ENCODE results near the gene CAPN15.
A peak's percentile ranks its signal among the peaks of the same experiment; 100 is the strongest.

CAPN15 gene

DNA sequence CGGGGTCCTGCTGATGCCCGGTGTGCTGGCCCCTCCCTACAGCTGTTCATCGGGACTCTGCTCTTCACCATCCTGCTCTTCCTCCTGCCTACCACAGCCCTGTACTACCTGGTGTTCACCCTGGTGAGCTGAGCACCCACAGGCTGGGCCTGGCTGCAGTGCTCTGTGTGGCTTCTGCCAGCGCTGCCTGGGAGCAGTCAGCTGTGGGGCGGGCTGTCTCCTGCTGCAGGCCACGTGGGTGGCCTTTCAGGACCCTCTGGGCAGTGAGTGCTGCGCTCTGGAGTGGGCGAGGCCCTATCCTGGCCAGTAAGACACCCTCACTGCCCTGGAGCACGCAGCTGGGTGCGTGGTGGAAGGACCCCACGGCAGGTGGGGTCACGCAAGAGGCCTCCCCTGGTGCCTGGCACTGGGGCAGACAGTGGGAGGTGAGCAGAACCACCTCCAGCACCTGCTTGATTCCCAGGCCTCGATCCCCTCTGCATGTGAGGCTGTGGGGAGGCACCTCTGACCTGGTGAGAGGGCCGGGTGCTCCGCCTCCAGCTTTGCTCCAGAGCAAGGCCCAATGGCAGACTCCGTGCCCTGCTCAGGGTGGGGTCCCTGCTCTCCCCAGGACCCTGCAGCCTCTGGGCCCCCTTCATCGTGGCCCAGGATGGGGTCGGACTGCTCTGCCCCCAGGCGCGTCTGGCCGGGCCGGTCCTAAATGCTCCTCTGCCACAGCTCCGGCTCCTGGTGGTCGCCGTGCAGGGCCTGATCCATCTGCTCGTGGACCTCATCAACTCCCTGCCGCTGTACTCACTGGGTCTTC lies 52.8 kb downstream of the CAPN15 start:
- no peak for DNase-seq

DNA sequence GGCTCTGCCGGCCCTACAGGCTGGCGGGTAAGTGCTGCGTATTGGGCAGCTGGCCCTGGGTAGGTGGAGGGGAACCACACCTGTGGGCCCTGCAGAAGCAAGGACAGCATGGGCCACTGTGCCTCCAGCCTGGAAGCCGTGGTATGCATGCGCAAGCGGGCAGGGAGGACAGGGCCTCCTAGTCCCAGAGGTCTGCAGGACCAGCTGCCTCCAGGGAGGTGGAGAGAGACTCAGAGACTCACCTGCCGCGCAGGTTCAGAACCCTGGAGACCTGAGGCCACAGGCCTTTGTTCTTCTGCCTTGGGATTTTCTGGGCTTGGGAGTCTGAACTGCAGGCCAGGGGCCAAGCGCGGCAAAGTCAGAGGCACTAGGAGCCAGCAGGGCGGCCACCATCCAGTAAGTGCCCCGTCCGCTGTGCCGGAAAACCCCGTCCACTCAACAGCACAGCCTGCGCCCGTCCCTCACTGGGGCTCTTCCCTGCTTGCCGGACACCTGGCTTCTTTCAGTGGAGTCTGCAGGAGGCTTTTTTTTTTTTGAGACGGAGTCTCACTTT lies 53.5 kb downstream of the CAPN15 start:
- DNase-seq, result no peak

DNA sequence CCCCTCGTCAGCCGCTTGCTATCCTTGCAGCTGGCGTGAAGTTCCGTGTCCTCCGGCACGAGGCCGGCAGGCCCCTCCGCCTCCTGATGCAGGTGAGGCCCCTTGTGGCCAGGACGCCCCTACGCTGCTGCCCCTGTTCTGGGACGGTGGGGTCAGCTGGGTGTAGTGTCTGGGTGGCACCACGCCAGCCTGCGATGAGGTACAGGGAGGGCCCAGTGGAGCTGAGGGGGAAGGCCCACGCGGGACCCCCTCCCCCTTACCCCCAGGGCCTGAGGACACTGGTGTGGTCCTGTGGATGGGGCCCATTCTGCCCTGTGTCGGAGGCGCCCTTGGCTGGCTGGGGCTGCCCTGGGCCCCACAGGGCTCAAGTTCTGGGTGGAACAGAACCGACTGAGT lies 54.7 kb downstream of the CAPN15 start:
- DNase-seq, result no peak

DNA sequence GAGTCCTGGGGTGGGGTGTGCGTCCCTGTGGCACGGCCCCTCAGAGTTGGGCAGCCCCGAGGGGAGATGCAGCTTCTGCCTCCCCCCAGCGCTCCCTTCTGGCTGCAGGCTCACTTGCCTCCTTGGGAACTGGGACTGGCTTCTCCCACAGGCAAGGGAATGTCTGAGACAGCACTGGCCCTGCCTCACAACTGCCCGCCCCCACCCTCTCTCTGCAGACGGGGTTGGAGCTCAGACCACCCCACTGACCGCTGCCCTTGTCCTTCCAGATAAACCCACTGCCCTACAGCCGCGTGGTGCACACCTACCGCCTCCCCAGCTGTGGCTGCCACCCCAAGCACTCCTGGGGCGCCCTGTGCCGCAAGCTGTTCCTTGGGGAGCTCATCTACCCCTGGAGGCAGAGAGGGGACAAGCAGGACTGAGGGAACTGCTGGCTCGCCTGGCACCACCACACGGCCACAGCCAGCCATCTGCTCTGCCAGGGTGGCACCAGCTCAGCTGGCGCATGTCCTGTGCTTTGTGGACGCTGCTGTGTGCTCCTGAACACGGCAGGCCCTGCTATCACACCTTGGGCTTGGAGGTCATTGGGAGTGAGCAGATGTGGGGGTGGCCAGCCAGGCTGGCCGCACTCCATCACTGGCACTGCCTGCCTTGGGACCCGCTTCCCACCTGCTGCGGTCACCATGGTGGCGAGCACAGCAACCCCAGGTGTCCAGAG lies 55.3 kb downstream of the CAPN15 start:
- DNase-seq, result no peak

DNA sequence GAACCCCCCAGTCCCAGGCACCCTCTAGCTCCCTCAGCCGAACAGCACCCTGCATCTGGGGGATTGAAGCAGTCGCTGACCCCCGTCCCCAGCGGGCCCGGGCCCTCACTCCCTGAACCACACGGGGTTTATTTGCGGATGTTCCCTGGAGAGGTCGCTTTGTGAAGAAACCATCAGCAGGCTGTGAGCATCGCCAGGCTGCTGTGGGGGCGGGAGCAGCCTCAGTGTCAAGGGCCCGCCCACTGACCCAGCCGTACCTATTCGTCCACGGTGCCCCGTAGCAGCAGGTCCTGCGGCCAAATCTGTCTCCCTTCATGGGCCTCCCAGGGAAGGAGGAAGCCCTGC lies 55.9 kb downstream of the CAPN15 start:
- DNase-seq, result no peak

DNA sequence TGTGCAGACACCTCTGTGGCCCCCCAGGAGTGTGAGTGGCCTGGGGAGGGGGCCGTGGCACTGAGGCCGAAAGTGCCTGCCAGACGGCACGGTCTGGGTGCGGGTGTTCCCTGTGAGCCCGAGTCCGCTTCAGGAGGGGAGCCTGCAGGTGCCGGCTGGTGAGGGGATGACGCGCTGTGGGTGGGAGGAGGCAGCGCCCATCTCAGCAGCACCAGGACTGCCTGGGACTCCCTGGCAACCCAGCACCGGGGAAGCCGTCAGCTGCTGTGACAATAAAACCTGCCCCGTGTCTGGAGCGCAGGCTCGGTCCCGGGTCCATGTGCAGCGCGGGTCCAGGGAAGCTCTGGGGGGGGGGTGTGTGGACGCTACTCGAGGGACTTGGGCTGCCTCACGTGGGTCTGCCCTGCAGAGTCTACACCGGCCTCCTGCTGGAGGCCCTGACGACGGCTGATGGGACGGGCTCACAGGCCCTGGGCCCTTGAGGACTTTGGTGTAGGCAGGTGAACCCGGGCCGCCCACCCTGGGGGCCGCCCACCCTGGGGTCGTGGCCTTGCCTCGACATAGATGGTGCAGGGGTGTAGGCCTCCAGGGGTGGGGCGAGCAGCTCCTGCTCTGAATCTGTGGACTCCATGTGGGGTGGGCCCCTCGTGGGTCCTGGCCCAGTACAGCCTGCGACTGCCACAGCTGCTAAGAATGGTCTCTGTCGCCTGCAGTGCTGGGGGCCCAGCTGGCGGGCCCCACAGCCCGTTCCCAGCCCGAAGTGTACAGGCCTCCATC lies 56.5 kb downstream of the CAPN15 start:
- DNase-seq, result no peak

DNA sequence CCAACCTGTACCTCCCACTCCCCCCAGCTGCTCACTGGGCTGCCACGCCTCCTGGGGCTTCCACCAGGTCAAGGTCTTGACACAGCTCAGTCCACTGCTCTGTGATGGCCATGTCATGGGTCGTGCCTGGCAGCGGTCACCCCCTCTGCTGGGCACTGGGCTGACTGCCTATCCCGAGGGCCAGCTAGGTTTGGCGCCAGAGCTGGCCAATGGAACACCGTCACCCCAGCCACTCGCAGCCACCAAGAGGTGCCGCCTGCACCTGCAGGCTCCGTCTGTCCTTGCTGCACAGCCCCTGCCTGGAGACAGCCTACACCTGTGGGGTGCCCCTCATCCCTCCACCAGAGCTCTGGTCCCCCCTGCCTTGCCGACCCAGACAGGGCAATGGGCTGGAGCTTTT lies 57.8 kb downstream of the CAPN15 start:
- no peak for DNase-seq

DNA sequence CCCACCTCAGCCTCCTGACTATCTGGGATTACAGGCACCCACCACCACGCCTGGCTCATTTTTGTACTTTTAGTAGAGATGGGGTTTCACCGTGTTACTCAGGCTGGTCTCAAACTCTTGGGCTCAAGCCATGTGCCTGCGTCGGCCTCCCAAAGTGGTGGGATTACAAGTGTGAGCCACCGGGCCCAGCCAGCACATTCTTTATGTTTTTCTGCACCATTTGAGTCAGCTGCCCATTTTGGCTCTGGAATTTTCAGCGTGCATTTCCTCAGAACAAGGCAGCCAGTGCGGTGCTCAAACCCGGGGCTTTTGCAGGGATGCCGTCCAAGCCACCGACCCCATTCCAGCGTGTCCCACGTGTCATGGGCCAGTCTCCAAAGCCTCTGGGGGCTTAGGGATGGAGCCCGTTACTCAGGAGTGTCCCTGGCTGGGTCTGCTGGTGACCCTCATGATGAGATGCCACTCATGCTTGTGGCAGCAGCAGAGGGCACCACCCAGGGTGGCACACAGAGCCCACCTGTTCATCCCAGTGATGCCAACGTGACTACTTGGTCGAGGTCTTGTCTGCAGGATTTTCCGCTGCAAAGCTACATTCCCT lies 58.6 kb downstream of the CAPN15 start:
- no peak for DNase-seq

DNA sequence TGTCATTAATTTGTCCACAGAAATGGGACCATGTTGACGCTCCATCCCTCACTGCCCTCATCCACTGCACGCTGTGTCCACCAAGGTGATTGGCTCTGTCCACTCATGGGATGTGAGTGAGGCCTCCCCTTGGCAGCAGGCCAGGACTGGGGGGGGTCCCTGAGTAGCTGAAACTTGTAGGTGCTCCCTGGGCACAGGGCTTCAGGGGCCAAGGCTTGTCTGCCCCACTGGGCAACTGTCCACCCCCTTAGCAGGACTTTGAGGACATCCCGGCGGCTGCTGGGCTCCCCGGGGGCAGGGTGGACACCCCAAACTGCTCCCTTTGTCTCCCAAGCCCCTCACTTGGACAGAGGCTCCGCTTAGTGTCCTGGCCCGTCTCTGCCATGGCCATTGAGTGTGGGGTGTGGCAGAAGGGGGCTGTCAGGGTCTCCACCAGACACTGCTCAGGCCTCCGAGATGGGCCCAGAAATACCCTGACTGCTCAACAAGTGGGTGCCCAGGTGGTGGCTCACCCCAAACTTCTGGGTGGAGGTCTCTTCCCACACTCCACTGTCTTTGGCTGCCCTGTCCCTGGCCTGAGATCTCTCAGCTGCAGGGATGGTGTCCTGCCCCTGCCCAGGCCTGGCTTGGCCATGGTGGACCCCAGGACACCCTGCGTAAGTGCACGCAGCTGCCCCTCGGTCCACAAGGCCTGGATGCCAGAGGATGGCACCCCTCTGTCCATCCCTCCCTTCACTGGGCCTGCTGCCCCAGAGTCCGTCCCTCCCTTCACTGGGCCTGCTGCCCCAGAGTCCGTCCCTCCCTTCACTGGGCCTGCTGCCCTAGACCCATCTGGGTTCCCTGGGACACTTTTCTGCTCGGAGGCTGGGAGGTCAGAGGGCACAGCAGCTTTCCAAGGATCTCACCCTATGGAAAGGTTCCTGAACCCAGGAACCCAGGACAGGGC lies 59.4 kb downstream of the CAPN15 start:
- DNase-seq, result no peak

DNA sequence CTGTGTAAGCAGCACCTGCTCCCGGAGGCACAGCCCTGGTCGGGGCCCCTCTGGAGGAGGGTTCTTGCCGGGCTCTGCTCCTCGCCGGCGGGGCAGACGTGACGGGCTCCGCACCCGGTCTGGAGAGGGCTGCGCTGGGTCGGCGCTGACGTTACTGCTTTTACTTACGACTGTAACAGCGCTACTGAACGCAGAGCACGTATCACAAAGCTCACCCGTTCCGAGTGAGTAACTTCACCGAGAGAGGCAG lies 61.1 kb downstream of the CAPN15 start:
- no peak for DNase-seq

DNA sequence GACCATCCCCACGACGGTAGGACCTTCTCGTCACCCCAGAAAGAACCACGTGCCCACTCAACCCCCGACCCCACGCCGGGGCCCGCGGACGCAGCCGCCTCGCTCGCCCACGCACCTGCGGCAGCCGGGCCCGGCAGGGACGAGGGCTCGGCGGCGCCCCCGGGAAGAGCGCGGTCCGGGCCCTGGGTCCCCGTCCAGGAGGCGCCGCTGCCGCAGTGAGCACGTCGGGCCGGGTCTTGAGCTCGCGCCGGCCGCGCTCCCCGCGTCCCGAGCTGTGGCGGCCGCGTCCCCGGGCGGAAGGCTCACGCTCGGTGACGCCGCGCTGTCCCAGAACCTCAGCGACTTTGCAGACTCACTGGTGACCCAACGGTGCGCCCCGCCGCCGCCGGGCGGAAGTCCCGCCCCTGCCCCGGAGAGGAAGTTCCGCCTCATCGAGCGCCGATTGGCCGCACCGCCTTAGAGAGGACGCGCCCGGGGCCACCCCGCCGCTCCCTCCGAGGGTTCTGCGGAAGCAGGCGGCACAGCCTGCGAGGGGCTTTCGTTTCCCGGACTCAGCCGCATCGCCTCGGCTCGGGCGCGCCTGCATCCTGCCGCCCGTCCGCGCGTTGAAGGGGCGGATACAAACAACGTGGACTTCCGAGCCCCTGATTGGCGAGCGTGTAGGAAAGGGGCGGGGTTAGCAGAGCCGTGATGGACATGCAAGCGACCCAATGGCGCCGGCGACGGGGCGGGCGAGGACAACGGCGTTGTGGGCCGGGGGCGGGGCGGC lies 61.6 kb downstream of the CAPN15 start:
- DNase-seq, result peak; percentile 97

DNA sequence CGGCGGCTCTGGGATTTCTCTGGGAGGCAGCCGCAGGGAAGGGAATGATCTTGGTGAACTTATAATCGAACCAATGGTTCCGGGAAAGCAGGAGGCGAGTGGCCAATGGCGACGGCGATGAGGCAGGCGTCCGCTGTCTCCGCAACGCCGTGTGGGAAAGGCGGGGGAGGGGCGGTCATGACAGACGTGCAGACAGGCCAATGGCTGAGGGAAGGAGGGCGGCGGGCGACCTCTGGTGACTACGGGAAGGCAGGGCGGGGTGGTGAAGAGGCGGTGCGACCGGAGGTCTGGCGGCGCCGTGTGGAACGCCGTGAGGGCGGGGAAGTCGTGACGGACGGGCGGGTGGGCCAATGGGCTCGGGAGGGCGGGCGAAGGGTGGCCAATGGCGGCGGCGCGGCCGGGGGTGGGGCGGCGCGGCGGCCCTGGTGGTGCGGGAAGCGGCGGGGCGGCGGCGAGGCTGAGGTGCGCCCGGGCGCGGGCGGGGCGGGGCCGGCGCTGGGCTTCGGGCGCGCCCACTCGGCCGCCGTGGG lies 62.2 kb downstream of the CAPN15 start, which contains the start of gene RAB40C:
RAB40C (plus strand) TSS at position 409 of the 530 bp plus-strand sequence. CDS start 226 bp downstream, outside the sequence.
- DNase-seq, result peak; percentile 97

DNA sequence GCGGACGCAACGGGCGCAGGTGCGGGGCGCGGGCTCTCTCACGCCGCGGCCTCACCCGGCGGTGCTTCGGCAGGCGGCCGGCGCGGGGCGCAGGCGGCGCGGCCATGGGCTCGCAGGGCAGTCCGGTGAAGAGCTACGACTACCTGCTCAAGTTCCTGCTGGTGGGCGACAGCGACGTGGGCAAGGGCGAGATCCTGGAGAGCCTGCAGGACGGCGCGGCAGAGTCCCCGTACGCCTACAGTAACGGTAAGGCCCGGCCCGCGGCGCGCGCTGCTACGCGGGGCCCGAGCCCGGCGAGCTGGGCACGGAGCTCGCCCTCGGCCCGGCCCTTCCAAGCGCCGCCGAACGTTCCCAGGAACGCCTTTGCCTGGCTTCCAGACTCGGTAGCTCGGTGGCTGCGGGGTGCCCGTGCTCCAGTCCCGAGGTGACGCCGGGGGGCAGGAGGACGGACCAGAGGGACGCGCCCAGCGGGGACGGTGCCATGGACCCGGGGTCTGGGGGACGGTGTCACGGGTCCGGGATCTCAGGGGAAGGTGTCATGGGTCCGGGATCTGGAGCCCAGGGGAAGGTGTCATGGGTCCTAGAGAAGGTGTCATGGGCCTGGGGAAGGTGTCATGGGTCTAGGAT lies 62.8 kb downstream of the CAPN15 start:
- DNase-seq, result no peak

DNA sequence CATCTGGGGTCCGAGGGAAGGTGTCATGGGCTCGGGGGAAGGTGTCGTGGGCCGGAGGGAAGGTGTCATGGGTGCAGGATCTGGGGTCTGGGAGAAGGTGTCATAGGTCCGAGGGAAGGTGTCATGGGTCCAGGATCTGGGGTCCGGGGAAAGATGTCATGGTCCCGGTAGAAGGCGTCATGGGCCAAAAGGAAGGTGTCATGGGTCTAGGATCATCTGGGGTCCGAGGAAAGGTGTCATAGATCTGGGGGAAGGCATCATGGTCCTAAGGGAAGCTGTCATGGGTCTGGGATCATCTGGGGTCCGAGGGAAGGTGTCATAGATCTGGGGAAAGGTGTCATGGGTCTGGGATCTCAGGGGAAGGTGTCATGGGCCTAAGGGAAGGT lies 63.3 kb downstream of the CAPN15 start:
- no peak for DNase-seq

DNA sequence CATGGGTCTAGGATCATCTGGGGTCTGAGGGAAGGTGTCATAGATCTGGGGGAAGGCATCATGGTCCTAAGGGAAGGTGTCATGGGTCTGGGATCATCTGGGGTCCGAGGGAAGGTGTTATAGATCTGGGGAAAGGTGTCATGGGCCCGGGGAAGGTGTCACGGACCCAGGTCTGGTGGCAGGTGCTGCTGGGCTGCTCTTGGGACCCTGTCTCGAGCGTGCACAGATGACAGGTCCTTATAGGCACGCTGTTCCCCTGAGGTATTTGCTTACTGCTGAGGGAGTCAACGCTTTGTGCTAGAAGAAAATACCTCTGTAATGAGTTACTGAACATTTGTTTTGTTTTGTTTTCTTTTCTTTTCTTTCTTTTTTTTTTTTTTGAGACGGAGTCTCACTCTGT lies 63.7 kb downstream of the CAPN15 start:
- DNase-seq, result no peak

DNA sequence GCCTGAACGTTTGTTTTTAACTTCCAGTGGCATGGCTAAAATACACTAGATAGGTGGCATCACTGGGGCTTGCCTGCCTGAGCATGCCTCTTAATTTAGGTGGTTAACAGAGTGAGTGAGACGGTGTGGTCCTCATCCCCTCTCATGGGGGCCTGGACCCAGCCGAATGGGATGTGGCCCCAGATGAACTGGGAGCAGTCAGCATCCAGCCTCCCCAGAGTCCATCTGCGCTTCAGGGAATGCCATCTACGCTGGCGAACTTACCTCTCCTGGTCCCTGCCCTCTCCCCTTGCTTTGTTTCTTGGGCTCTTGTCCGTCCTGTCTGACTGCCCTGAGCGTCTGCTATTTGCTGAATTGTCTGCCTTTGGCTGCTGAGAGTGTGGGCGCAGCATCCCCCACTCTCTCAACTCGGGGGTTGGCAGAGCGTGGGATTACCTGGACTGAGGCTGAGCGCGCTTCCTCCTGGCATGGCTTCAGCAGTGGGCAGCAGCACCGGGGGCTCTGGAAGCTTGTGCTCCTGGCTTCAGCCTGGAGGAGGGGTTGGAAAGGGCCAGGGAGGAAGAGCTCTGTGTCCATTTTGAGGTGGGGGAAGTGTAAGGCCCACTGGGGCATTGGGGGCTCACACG lies 64.5 kb downstream of the CAPN15 start:
- no peak for DNase-seq

DNA sequence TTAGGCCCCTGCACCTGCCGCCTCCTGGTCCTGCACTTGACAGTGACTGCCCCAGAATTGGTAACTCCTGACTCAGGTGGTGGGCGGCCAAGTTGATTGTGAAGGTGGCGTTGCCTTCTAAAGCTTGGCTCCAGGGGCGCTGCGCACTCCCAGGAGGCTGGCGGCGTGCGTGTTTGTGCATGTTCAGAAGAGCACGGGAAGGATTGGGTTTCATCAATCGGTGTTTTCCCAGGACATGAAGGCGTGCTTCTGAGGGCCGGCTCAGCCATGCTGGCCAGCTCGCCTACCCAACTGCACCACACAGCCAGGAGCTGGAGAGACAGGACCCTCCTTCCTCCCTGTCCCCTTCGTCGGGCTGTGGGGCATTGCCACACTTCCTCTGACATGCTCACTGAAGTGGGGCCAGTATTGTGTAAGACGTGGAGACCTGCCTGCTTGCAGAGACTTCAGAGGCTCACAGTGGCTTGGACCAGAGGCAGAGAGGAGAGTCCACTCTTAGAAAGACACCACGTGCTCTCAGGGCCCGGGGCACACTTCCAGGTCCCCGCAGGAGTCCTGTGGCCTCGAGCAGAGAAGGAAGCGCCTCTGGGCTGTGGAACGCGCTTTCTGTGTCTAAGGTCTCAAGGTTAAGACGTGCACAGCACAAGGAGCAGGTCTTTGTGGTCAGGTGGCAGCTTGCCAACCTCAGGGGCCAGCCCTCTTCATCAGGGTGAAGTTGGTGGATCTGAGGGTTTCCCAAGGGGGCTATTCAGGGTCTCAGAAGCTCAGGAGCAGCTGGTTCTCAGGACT lies 65.2 kb downstream of the CAPN15 start:
- DNase-seq, result no peak

DNA sequence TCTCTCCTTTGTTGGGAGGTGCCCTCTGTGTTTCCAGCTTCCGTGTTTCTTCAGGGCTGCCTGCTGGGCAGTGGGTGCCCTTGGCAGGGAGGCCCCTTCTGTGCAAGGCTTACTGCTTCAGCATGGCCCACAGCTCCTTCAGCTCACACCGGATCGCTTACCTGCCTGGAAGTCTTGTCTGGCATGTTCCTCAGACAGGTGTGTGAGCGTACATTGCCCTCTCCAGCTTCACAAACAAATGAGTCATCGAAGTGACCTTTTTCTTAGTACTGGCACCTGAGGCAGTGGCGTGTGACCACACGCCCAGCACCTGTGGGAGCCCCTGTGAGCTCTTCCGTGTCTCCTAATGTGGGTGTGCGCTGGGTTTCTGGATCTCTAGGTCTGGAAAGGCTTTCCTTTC lies 65.9 kb downstream of the CAPN15 start:
- DNase-seq, result no peak

DNA sequence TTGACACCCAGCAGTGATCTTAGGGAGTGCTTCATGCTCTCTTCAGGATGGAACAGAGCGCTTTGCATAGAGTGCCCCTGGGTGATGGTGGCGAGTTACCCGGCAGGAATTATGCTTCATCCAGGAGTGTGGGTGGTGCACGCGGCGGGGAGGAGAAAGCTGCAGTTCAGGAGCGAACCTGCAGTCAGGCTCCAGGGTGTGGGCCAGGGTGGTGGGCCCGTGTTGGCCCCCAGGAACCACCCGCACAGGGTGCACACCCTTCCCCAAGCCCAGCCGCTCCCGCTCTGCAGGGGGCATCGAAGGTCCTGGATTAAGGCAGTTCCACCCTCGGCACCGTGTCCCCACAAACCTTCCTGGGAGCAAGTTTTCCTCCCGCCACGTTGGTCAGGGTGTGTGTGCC lies 66.3 kb downstream of the CAPN15 start:
- DNase-seq, result no peak
